Measurements from ENCODE around the gene GLIS2.

DNA sequence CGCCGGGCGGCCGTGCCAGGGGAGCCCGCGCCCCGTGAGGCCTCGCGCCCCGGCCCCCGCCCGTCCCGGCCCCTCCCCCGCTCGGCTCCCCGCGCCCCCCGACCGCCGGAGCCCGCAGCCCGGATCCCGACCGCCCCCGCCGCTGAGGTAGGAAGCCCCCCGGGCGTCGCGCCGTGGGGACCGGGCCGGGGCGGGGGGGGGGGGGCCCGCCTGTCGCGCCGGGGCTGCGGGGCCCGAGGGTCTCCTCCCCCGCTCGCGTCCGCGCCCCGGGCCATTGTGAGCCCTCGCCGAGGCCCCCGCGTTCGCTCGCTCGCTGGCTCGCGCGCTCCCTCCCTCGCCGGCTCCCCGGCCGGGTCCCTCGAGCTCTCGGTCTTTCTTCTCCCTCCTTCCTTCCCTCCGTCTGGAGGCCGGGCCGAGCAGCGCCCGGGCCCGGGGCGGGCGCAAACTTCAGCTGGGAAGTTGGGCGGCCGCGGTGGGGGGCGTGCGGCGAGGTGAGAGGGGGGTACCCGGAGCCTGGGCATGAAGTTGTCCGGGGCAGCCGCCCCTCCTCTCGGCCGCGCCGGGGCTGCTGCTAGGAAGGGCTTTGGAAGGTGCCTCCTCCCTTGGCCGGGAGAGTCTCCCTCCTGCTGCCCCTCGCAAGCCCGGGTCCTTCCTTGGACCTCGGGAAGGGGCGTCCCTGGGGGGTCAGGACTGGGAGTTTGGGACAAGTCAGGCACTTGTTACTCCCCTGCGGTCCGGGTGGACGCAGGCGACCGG, 419 bp downstream of the GLIS2 start:
- TF ChIP-seq, protein P1, sequence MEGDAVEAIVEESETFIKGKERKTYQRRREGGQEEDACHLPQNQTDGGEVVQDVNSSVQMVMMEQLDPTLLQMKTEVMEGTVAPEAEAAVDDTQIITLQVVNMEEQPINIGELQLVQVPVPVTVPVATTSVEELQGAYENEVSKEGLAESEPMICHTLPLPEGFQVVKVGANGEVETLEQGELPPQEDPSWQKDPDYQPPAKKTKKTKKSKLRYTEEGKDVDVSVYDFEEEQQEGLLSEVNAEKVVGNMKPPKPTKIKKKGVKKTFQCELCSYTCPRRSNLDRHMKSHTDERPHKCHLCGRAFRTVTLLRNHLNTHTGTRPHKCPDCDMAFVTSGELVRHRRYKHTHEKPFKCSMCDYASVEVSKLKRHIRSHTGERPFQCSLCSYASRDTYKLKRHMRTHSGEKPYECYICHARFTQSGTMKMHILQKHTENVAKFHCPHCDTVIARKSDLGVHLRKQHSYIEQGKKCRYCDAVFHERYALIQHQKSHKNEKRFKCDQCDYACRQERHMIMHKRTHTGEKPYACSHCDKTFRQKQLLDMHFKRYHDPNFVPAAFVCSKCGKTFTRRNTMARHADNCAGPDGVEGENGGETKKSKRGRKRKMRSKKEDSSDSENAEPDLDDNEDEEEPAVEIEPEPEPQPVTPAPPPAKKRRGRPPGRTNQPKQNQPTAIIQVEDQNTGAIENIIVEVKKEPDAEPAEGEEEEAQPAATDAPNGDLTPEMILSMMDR (IDR thresholded peaks at IDR 0.05), result no peak
- no peak for TF ChIP-seq POLR2AphosphoS5 (IDR thresholded peaks at IDR 0.05; ENCODE audit: insufficient read depth in 1 of 2, low read depth in 1 of 2)

Measured in vagina (tissue), 2 donors.